ENCODE measurements around the gene SPEG. TPM values are rescaled to one million over a fixed set of nuclear protein-coding genes. Genes with fewer than 3 reads are reported as not detected.

The SPEG gene
- total RNA-seq, 1 experiment from 2014 or later: 56.6 TPM

GRCh38 chr2:219398721-219399363, 35.8 kb upstream of the SPEG start:
- no TSS peak for BruUV-seq (replicated peaks)
- POLR2A ChIA-PET: no interaction called here
- no peaks in the 10 kb centered on the region for H3K36me3 ChIP-seq (ENCODE audit: control insufficient read depth in 1 of 2, insufficient read depth in 2 of 2, low read length in 2 of 2)
- H3K4me3 ChIP-seq (replicated peaks in 1 of 2; ENCODE audit: low read depth in 1 of 2, low read length in 2 of 2): no peak overlapping the region
- ATAC-seq (no peak), DNase-seq (ENCODE audit: low read depth, low spot score) (no peak)
- H3K9ac ChIP-seq (ENCODE audit: low read length): no peak overlapping the region
- TF ChIP-seq FOSL1 (IDR thresholded peaks at IDR 0.05; ENCODE audit: low read depth): peak; percentile 17; the same call in 1 of the 2 replicates
- TF ChIP-seq RAD21 (IDR thresholded peaks at IDR 0.05; ENCODE audit: low read depth): no peak
- TF ChIP-seq CEBPB (IDR thresholded peaks at IDR 0.05; ENCODE audit: low read depth): no peak
- intact Hi-C loops (cut with micrococcal nuclease): no loop called here
- H3K79me2 ChIP-seq (ENCODE audit: insufficient read depth, low read length): no peaks in the 10 kb centered on the region
- no peaks in the 10 kb centered on the region for H4K20me1 ChIP-seq (ENCODE audit: insufficient read depth)
- H3K4me1 ChIP-seq (ENCODE audit: control insufficient read depth in 1 of 2, insufficient read depth in 2 of 2, low read length in 2 of 2): peaks cover 11 to 25% of the 10 kb centered on the region in 2 experiments; a peak in 3 of 4 replicates
- H2AFZ ChIP-seq (ENCODE audit: low read depth, low read length, poor library complexity, severe bottlenecking): no peak overlapping the region
- no peaks in the 10 kb centered on the region for H3K9me3 ChIP-seq (ENCODE audit: control insufficient read depth in 1 of 2, insufficient read depth in 1 of 2, low read depth in 1 of 2, low read length in 2 of 2)
- no peaks in the 10 kb centered on the region for H3K9me2 ChIP-seq (ENCODE audit: insufficient read depth)
- CTCF ChIA-PET: interaction anchor here (2.7 to 2.8 kb wide), 2 partner anchors 11 to 131 kb away, joined by 9 to 11 read pairs; partner anchors contain the start of gene DNPEP
- RAD21 ChIA-PET (ENCODE audit: low non-redundant PET in 1 of 2, low total read pairs in 2 of 2, uncharacterized antibody in 2 of 2, unreplicated experiment in 2 of 2): no interaction called here
- H3K27ac ChIP-seq (ENCODE audit: low read depth, low read length): no peak overlapping the region
- H3K27me3 ChIP-seq (ENCODE audit: insufficient read depth, low read length): no peaks in the 10 kb centered on the region
- H3K4me2 ChIP-seq (ENCODE audit: low read length): peak overlapping the region; percentile 52

- no peaks in the 10 kb centered on the region for H3K9me3 ChIP-seq (ENCODE audit: control insufficient read depth in 1 of 2, insufficient read depth in 1 of 2, low read depth in 1 of 2, low read length in 2 of 2)
- no peak overlapping the region for H3K27ac ChIP-seq (ENCODE audit: low read depth, low read length)
- ChIA-PET CTCF (interaction anchor here (2.7 kb wide), 1 partner anchor 130 kb away, joined by 11 read pairs; no protein-coding TSS in a partner anchor), POLR2A (no interaction called here), RAD21 (ENCODE audit: low non-redundant PET in 1 of 2, low total read pairs in 2 of 2, uncharacterized antibody in 2 of 2, unreplicated experiment in 2 of 2) (no interaction called here)
- H3K4me3 ChIP-seq (replicated peaks in 1 of 2; ENCODE audit: low read depth in 1 of 2, low read length in 2 of 2): no peak overlapping the region
- no peak overlapping the region for H2AFZ ChIP-seq (ENCODE audit: low read depth, low read length, poor library complexity, severe bottlenecking)
- BruUV-seq (replicated peaks): no TSS peak
- H3K9ac ChIP-seq (ENCODE audit: low read length): no peak overlapping the region
- H3K4me1 ChIP-seq (ENCODE audit: control insufficient read depth in 1 of 2, insufficient read depth in 2 of 2, low read length in 2 of 2): peaks cover 11 to 34% of the 10 kb centered on the region in 2 experiments; a peak in 3 of 4 replicates
- no peaks in the 10 kb centered on the region for H3K27me3 ChIP-seq (ENCODE audit: insufficient read depth, low read length)
- H3K9me2 ChIP-seq (ENCODE audit: insufficient read depth): no peaks in the 10 kb centered on the region
- intact Hi-C loops (cut with micrococcal nuclease): loop anchor here (10.0 kb wide), 1 partner anchor 245 kb away; no protein-coding TSS in a partner anchor
- no peak for DNase-seq (ENCODE audit: low read depth, low spot score)
- no peak for TF ChIP-seq POLR2AphosphoS5 (IDR thresholded peaks at IDR 0.05; ENCODE audit: low read depth, low read length)
- no peak for TF ChIP-seq CTCF (IDR thresholded peaks at IDR 0.05 in 2 of 3, conservative IDR thresholded peaks at IDR 0.05 in 1 of 3; ENCODE audit: borderline replicate concordance in 1 of 3, insufficient read depth in 1 of 3, low read depth in 2 of 3, low read length in 2 of 3)
- no peak for TF ChIP-seq CBX3 (IDR thresholded peaks at IDR 0.05; ENCODE audit: low read depth)
- no peak for TF ChIP-seq ELF1 (IDR thresholded peaks at IDR 0.05; ENCODE audit: borderline replicate concordance, low read depth)
- no peak for TF ChIP-seq POLR2A (IDR thresholded peaks at IDR 0.05; ENCODE audit: borderline replicate concordance, extremely low read depth, insufficient read depth, insufficient read length)
- no peak overlapping the region for H3K4me2 ChIP-seq (ENCODE audit: low read length)
- H3K36me3 ChIP-seq (ENCODE audit: control insufficient read depth in 1 of 2, insufficient read depth in 2 of 2, low read length in 2 of 2): no peaks in the 10 kb centered on the region
- H3K79me2 ChIP-seq (ENCODE audit: insufficient read depth, low read length): no peaks in the 10 kb centered on the region
- H4K20me1 ChIP-seq (ENCODE audit: insufficient read depth): no peaks in the 10 kb centered on the region
- ATAC-seq: no peak
Measured at GRCh38 chr2:219399716-219400478, 34.7 kb upstream of the SPEG start.
